WI38 (cell line): ENCODE measurements around the gene SHISA6.

Experiments used
- H3K4me3 ChIP-seq: 2 replicates; pipeline ENCODE4 v1.5.1; 2011; ENCODE audit warnings: low read depth, mild to moderate bottlenecking, control low read depth, low read length
- CTCF ChIP-seq: IDR thresholded peaks from 2 replicates; pipeline ENCODE4 v1.5.1; 2012; ENCODE audit warnings: low read depth, mild to moderate bottlenecking, control low read depth, low read length

The SHISA6 gene

GRCh38 chr17:11458279-11458678, 217.3 kb downstream of the SHISA6 start:
- no peak for TF ChIP-seq CTCF
- H3K4me3 ChIP-seq = no peak overlapping the region

GRCh38 chr17:11459861-11460331, 218.9 kb downstream of the SHISA6 start:
- no peak overlapping the region for H3K4me3 ChIP-seq
- no peak for TF ChIP-seq CTCF

GRCh38 chr17:11461993-11462548, 221.1 kb downstream of the SHISA6 start:
- TF ChIP-seq CTCF = no peak

GRCh38 chr17:11467639-11468038, 226.6 kb downstream of the SHISA6 start:
- no peak overlapping the region for H3K4me3 ChIP-seq
- TF ChIP-seq CTCF = no peak

More at GRCh38 chr17:11461993-11462548, 221.1 kb downstream of the SHISA6 start:
- H3K4me3 ChIP-seq = no peak overlapping the region

GRCh38 chr17:11485336-11486100, 244.5 kb downstream of the SHISA6 start:
- TF ChIP-seq CTCF = no peak

GRCh38 chr17:11486101-11486867, 245.3 kb downstream of the SHISA6 start:
- H3K4me3 ChIP-seq = no peak overlapping the region
- TF ChIP-seq CTCF = no peak

More at GRCh38 chr17:11485336-11486100, 244.5 kb downstream of the SHISA6 start:
- no peak overlapping the region for H3K4me3 ChIP-seq
